NOMO-1 (cell line): Measurements from ENCODE around the gene AQP10.
A peak's percentile ranks its signal among the peaks of the same experiment; 100 is the strongest.
"Not testable (repeated sequence)": the region's sequence is repeated elsewhere in the genome, so short reads cannot be mapped to it uniquely, and the experiment has no call there.

Experiments used
- DNase-seq, 2 experiments: peaks; one replicate each; lab custom pipeline; 2025; ENCODE audit not compliant: unreplicated experiment in 2 of 2; lab: John Stamatoyannopoulos, UW

Gene AQP10, protein sequence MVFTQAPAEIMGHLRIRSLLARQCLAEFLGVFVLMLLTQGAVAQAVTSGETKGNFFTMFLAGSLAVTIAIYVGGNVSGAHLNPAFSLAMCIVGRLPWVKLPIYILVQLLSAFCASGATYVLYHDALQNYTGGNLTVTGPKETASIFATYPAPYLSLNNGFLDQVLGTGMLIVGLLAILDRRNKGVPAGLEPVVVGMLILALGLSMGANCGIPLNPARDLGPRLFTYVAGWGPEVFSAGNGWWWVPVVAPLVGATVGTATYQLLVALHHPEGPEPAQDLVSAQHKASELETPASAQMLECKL

DNA sequence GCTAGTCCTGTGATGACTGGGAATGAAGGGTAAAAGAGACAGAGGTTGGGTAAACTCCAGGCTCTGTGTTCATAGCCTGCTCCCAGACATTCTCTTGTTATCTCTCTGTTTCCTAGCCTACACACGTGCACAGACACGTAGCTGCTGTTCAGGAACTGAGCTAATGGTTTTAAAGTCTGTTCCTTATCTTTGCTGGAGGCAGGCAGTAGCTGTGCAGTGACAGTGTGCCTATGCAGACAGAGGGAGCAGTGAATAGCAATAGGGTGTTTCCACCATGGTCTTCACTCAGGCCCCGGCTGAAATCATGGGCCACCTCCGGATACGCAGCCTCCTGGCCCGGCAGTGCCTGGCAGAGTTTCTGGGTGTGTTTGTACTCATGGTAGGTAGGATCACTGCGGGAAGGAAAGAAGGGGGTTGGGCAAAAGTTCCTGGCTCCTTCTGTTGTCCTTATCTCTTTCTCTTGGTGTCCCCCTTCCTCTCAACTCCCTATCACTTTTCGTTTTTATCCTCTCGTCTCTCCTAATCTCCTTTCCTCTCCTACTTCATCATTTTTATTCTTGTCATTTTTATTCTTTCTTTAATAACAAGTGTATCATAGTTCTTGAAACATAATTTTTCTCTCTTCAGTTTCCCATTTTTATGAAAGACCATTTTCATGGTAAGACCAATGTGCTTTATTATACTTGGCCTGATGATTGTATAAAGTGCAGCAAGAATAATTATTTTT is at the start of gene AQP10:
Gene AQP10 (plus strand): TSS at position 212 of the 727 bp plus-strand sequence. CDS start 63 bp downstream, at position 275.
- no peak for DNase-seq

DNA sequence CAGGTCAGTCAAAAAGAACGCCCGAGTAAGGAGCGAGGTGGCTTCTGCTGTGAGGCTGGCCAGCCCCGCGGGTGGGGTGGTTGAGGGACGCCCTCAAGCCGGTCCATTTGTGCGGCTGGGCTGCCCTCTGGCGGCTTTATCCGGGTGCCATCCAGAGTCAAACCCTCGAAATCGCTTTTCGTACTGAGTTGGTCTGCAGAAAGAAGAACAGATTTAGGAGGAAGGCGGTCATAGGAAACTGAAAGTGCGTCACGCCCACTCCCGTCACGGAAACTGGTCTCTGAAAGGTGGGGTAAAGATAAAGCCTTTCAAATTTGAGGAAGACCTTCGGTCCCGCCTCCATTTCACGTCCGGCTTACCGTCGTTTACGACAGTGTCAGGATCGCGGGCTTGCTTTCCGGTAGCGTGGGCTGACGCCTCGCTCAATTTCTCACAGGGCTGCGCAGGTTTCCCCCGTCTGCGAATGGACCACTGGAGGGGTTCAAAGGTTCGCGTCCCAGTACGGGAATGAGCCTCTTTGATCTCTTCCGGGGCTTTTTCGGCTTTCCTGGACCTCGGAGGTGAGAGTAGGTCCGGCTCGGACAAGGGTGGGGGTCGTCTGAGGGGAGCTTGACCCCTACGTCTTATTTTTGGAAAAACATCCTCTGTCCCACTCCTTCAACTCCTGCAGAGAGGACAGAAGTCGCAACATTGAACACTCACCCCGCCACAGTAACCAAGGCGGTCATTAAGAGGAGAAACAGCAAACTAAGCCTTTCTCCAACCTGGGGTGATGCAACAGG is 48.5 kb upstream of the AQP10 start, which contains the start of gene HAX1:
Gene HAX1 (plus strand): TSS at position 413 of the 782 bp plus-strand sequence. CDS start 95 bp downstream, at position 508.
- DNase-seq, result peak; percentile 97 to 99

GRCh38 chr1:154272999-154273563 is 47.8 kb upstream of the AQP10 start:
- DNase-seq, result no peak

DNA sequence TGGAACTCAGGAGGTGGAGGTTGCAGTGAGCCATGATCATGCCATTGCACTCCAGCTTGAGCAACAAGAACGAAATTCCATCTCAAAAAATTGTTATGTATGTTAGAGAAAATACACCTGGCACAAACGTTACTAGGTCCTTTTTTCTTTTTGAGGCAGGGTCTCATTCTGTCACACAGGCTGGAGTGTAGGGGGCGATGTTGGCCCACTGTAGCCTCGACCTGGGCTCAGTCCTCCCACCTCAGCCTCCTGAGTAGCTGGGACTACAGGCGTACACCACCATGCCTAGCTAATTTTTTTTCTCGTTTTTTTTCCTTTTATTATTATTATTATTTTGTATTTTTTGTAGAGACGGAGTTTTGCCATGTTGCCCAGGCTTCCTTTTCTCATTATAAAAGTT is 44.1 kb upstream of the AQP10 start:
- DNase-seq, result no peak

DNA sequence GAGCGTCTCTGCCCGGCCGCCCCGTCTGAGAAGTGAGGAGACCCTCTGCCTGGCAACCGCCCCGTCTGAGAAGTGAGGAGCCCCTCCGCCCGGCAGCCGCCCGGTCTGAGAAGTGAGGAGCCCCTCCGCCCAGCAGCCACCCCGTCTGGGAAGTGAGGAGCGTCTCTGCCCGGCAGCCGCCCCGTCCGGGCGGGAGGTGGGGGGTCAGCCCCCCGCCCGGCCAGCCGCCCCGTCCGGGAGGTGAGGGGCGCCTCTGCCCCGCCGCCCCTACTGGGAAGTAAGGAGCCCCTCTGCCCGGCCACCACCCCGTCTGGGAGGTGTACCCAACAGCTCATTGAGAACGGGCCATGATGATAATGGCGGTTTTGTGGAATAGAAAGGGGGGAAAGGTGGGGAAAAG is 33.3 kb upstream of the AQP10 start:
- DNase-seq, result not testable (repeated sequence)

DNA sequence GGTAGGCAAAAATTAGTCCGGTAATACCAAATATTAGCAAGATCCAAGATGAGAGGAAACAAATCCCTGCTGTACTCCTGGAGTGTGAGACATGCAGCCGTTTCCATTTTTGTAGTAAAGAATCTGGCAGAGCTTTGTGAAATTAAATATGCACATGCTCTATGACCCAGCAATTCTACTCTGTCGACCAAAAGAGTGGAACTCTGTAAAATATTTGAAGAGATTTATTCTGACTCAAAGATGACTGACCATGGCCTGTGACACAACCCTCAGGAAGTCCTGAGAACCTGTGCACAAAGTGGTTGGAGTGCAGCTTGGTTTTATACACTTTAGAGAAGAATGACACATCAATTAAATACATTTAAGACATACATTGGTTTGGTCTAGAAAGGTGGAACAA is 32.2 kb upstream of the AQP10 start:
- DNase-seq, result no peak

DNA sequence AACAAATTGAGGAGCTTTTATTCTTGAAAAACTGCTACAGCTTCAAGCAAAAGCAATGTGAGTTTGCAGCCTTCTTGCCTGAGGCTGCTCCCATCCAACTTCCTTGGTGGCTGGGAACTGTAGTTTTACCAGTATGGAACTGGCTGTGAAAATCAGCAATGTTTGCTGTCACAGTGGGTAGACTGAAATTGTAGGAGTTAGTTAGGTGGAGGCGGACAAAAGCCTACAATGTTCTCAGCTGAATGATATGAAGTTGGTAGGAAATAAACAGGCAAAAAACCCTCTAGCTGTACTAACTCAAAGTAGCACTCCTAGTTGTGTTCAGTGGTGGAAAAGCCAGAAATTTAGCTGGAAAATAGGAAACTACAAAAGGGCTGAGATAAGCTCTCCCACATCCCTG is 30.0 kb upstream of the AQP10 start:
- DNase-seq, result no peak

GRCh38 chr1:154295408-154296235 is 25.3 kb upstream of the AQP10 start:
- DNase-seq, result peak in 1 of 2 experiments; percentile 5

DNA sequence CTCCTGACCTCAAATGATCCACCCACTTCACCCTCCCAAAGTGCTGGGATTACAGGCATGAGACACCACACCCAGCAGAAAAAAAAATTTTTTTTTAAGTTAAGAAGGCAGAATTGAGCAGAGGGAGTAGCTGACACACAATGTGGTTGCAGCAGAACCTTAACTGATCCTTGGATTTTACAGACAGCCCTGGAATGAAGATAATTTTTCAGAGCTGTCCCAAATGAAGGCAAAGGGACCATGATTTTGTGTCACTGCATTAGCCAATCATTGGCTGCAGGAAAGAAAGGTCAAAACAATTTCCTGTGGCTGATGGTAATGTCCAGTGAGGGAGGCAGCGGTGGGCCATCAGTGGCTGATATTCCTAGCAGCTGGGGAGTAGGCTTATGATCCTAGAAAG is 19.3 kb upstream of the AQP10 start:
- no peak for DNase-seq

- DNase-seq, result no peak
These were observed 16.1 kb upstream of the AQP10 start for GRCh38 chr1:154304664-154305337.

DNA sequence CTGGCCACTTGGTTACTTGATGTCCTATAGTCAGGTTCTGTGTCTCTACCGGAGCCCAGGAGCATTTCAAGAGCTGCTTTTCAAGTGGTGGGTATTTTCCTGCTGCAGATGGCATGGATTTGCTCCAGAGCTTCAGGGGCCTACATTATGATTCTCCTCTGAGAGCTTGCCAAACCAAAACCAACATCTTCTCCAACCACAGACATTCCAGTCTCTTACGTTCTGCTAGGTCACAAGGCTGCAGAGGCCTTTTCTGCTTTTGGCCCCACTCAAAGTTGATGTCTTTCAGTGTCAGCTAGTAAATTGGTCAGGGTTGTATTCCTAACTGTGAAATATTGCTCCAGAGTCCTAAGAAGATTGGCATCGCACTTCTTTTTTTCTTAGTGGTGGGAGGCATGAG is 14.7 kb upstream of the AQP10 start:
- DNase-seq, result no peak

DNA sequence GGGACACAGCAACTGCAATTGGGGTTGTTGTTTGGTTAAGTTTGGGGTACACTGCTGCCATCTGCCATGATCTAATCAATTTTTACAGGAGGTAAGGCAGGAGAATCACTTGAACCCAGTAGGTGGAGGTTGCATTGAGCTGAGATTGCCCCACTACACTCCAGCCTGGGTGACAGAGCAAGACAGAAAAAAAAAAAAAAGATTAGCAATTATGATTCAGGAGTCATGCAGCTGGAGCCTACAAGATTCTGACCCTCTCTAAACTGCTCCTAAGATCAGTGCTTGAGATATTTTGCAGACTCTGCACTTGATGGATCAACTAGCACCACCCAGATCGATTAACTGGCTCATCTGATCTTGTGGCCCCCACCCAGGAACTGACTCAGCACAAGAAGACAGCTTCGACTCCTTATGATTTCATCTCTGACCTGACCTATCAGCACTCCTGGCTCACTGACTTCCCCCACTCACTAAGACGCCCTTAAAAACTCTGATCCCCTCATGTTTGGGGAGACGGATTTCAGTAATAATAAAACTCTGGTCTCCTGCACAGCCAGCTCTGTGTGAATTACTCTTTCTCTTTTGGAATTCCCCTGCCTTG is 13.1 kb upstream of the AQP10 start:
- not testable (repeated sequence) for DNase-seq

DNA sequence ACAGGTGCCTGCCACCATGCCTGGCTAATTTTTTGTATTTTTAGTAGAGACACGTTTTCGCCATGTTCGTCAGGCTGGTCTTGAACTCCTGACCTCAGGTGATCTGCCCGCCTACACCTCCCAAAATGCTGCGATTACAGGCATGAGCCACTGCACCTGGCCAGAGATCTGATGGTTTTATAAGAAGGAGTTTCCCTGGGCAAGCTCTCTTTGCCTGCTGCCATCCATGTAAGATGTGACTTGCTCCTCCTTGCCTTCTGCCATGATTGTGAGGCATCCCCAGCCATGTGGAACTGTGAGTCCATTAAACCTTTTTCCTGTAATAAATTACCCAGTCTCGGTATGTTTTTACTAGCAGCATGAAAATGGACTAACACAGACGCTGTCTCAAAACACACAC is 11.8 kb upstream of the AQP10 start:
- not testable (repeated sequence) for DNase-seq

- DNase-seq, result not testable (repeated sequence)
These were observed 8.4 kb upstream of the AQP10 start for GRCh38 chr1:154312229-154313065.

GRCh38 chr1:154313066-154313356 is 7.9 kb upstream of the AQP10 start:
- no peak for DNase-seq

GRCh38 chr1:154314226-154314625 is 6.7 kb upstream of the AQP10 start:
- not testable (repeated sequence) for DNase-seq

DNA sequence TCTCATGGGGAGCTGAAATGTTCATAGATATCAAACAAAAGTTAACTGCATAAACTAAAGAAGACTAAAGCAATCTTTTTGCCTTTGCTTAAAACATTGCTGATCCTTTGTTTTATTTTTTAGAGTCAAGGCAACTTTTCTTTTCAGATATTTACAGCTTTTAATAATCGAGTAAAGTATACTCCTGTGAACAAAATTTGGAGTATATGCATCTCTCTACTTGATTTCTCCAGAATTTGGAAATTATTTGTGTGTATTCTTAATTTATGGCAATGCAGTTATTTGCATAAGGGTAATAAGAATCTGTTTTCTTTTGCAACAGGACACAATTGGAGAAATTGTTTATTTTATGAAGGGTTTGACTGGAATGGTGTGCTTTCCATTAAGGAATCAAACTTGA is 4.2 kb upstream of the AQP10 start:
- DNase-seq, result no peak

GRCh38 chr1:154318386-154318785 is 2.5 kb upstream of the AQP10 start:
- no peak for DNase-seq

DNA sequence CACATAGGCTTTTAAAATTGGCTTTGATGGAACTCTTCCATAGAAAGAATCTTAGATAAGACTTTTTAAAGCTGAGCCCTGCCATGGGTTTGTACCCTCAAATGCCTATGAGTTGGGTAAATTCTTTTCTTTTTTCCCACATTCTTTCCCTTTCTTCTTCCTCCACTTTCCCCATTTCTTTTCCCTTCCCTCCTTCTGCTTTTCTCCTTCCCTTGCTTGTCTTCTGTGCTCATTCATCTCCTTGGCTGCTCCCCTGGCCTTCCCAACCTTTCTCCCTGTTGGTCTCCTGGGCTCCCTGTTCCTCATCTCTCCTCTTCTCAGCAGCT is 679 bp downstream of the AQP10 start:
- not testable (repeated sequence) for DNase-seq
